ENCODE data around the gene FOXO6. TPM values are rescaled to one million over a fixed set of nuclear protein-coding genes. Genes with fewer than 3 reads are reported as not detected.

The FOXO6 gene
- total and polyA plus RNA-seq, 2 donors (not counting 1 experiment from before 2014, with no cell fraction given): 0.06 to 0.15 TPM

GRCh38 chr1:41361495-41362356, 492 bp downstream of the FOXO6 start:
- peaks cover 0 to 64% (median 23%) of the 10 kb centered on the region in 4 experiments for H3K27me3 ChIP-seq (replicated peaks in 1 of 4; ENCODE audit: control extremely low read depth in 1 of 4, control insufficient read depth in 3 of 4, insufficient read depth in 4 of 4, low read length in 3 of 4)
- peak overlapping the region; percentile 66 for H3K9ac ChIP-seq (ENCODE audit: low read length)
- WGBS (ENCODE audit: insufficient coverage): 1% methylated on average over 113 of the region's 113 CpGs

More at GRCh38 chr1:41361495-41362356, 492 bp downstream of the FOXO6 start:
- ATAC-seq (ENCODE audit: low read depth) (peak; percentile 5), DNase-seq (peak; percentile 62)
- no peak overlapping the region for H3K27ac Mint-ChIP-seq
- POLR2A ChIA-PET: interaction anchor here (0.7 kb wide), 1 partner anchor 20 kb away, joined by 4 read pairs; no protein-coding TSS in a partner anchor
- H4K20me1 ChIP-seq (ENCODE audit: control insufficient read depth, insufficient read depth, low read length, poor library complexity, severe bottlenecking): peaks cover 5% of the 10 kb centered on the region
- peak overlapping the region; percentile 70 for H3K4me3 Mint-ChIP-seq
- peaks cover 35% of the 10 kb centered on the region for H3K27me3 Mint-ChIP-seq
- H3K4me1 ChIP-seq (ENCODE audit: control insufficient read depth in 2 of 2, insufficient read depth in 2 of 2, low read length in 2 of 2): peaks cover 28 to 36% of the 10 kb centered on the region in 2 donors
- CTCF ChIA-PET: interaction anchor here (1.9 kb wide), 1 partner anchor 18 kb away, joined by 4 read pairs; no protein-coding TSS in a partner anchor
- peaks cover 0 to 5% (median 0%) of the 10 kb centered on the region in 3 donors for H3K9me3 ChIP-seq (ENCODE audit: control extremely low read depth in 1 of 3, control insufficient read depth in 2 of 3, insufficient read depth in 1 of 3, low read length in 2 of 3)
- peak overlapping the region; percentile 97 for H3K4me2 ChIP-seq (replicated peaks; ENCODE audit: low read depth, low read length, poor library complexity, severe bottlenecking)
- no peak overlapping the region for H3K27ac ChIP-seq (ENCODE audit: low read length in 2 of 2)
- H3K4me1 Mint-ChIP-seq: peaks cover 33% of the 10 kb centered on the region
- no peaks in the 10 kb centered on the region for H3K9me3 Mint-ChIP-seq (ENCODE audit: insufficient read depth)
- H3K4me3 ChIP-seq (ENCODE audit: control extremely low read depth in 1 of 5, extremely low read depth in 1 of 5, insufficient read depth in 1 of 5, low read depth in 2 of 5, low read length in 4 of 5): peak overlapping the region in 3 of 5 experiments; percentile 41 to 63 (median 57)
- intact Hi-C loops (cut with micrococcal nuclease): loop anchor here (2.0 to 5.0 kb wide), 2 partner anchors 21 to 119 kb away; partner anchors contain the start of gene SCMH1
- H3K79me2 ChIP-seq (ENCODE audit: control insufficient read depth, insufficient read depth, low read length): no peaks in the 10 kb centered on the region
- TF ChIP-seq EZH2 (IDR thresholded peaks at IDR 0.05; ENCODE audit: borderline replicate concordance, insufficient read depth, low read depth, low read length, poor library complexity, severe bottlenecking) (peak; percentile 85), CTCF (IDR thresholded peaks at IDR 0.05) (no peak)
- peak overlapping the region; percentile 62 for H2AFZ ChIP-seq (ENCODE audit: insufficient read depth, low read depth, low read length, poor library complexity, severe bottlenecking)
- H3K36me3 ChIP-seq (replicated peaks in 1 of 2; ENCODE audit: control extremely low read depth in 1 of 2, control insufficient read depth in 1 of 2, extremely low read depth in 1 of 2, insufficient read depth in 2 of 2, low read length in 1 of 2): no peaks in the 10 kb centered on the region

All from B cell (primary cell).